Right kidney (tissue), 1 donor: ENCODE data around the gene XIRP1.

Source experiments
- DNase-seq: peaks from one replicate; pipeline ENCODE4 v3.0.0-alpha.2; 2016

XIRP1 gene

GRCh38 chr3:39166932-39167532, 25.4 kb downstream of the XIRP1 start:
- DNase-seq, result peak; percentile 0

GRCh38 chr3:39166134-39166710, 26.2 kb downstream of the XIRP1 start:
- DNase-seq, result peak; percentile 0

GRCh38 chr3:39165518-39165917, 26.9 kb downstream of the XIRP1 start:
- peak; percentile 0 for DNase-seq

- no peak for DNase-seq
Observed at GRCh38 chr3:39164414-39164813, 28.0 kb downstream of the XIRP1 start.

GRCh38 chr3:39158148-39158715, 34.2 kb downstream of the XIRP1 start:
- no peak for DNase-seq

GRCh38 chr3:39157359-39157758, 35.0 kb downstream of the XIRP1 start:
- DNase-seq, result no peak

GRCh38 chr3:39156421-39156820, 36.0 kb downstream of the XIRP1 start:
- DNase-seq, result no peak

GRCh38 chr3:39154280-39155021, 37.9 kb downstream of the XIRP1 start:
- peak; percentile 57 for DNase-seq

- DNase-seq, result no peak
Observed at GRCh38 chr3:39153977-39154279, 38.5 kb downstream of the XIRP1 start.

- DNase-seq, result peak; percentile 70
Observed at GRCh38 chr3:39150803-39151631, 41.4 kb downstream of the XIRP1 start.

GRCh38 chr3:39150148-39150802, 42.1 kb downstream of the XIRP1 start:
- no peak for DNase-seq

- DNase-seq, result no peak
Observed at GRCh38 chr3:39149498-39150147, 42.8 kb downstream of the XIRP1 start.

- no peak for DNase-seq
Observed at GRCh38 chr3:39149059-39149455, 43.3 kb downstream of the XIRP1 start.

GRCh38 chr3:39148435-39149058, 43.8 kb downstream of the XIRP1 start:
- DNase-seq, result no peak

GRCh38 chr3:39147711-39148434, 44.5 kb downstream of the XIRP1 start:
- DNase-seq, result peak; percentile 62

GRCh38 chr3:39146611-39147591, 45.5 kb downstream of the XIRP1 start:
- peak; percentile 65 for DNase-seq

GRCh38 chr3:39146083-39146501, 46.3 kb downstream of the XIRP1 start:
- no peak for DNase-seq

- DNase-seq, result no peak
Observed at GRCh38 chr3:39144748-39145380, 47.5 kb downstream of the XIRP1 start.
